ENCODE measurements around the gene TSPAN13.
A peak's percentile ranks its signal among the peaks of the same experiment; 100 is the strongest.

Gene TSPAN13

GRCh38 chr7:16753102-16753931 is at the start of gene TSPAN13:
Gene TSPAN13, plus strand, starts transcription at chr7:16753755. Its CDS starts 213 bp downstream, at chr7:16753968.
- DNase-seq (ENCODE audit: low spot score), result peak; percentile 78

DNA sequence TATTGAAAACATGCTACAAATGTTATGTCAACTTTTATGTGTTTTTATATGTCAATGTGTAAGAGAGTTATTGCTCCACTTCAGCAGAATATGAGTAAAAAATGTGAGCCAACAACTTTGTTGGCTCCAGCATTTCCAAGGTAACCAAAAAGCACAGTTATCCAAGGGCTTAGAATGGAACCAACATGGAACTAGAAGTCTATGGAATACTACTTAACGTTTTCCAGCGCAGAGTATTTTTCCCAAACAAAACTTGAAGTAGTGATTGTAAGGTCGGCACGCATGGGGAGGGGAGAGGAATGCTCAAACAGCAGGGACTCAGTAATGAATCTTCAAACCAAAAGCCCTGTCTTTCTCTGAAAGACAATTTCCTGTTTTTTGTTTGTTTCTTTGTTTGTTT is 45.0 kb upstream of the TSPAN13 start:
- DNase-seq (ENCODE audit: low spot score), result no peak

DNA sequence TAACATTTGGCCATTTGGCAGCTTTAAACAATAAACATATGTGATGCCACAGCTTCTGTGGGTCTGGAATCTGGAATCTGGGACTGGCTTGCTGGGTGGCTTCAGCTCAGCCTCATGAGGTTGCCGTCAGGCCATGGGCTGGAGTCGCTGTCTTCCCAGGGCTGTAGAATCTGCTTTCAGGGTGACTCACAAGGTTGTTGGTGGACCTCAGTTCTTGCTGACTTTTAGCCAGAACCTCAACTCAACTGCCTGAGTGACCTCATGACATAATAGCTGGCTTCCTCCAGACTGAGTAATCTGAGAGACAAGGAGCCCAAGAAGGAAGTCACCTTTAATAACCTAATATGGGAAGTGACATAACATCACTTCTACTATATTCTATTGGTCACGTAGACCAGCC is 44.6 kb upstream of the TSPAN13 start:
- no peak for DNase-seq (ENCODE audit: low spot score)

- no peak for DNase-seq (ENCODE audit: low spot score)
Observed at GRCh38 chr7:16710651-16711050, 42.9 kb upstream of the TSPAN13 start.

DNA sequence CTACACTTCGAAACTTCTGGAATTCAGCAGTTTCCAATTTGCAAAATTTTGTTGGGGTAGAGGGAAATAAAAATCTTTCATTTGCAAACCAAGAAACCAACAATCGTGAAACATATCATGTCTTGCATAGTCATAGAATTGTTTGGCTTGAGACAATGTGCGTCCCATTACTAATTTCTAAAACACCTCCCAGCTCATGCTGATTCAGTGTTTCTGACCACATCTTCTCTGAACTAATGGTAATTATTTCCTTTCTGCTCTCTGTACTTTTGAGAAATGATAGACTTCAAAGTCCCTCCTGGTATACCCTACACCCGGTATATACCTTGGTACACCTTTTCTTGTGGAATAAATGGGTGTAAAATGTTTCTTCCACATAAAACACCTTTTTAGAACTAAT is 41.8 kb upstream of the TSPAN13 start:
- no peak for DNase-seq (ENCODE audit: low spot score)

- no peak for DNase-seq (ENCODE audit: low spot score)
Observed at GRCh38 chr7:16712916-16713315, 40.6 kb upstream of the TSPAN13 start.

DNA sequence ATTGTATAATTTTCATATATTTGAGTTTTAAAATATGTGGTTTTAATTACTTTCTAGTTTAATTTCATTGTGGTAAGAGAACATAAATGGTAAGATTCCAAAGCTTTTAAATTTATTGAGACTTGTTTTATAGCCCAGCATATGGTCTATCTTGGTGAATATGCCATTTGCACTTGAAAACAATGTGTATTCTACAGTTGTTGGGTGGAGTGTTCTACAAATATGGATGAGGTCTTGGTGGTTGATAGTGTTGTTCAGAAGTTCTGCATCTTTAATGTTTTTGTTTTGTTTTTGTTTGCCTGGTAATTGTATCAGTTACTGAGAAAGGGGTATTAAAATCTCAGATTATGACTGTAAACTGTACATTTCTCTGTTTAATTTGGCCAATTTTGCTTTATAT is 37.6 kb upstream of the TSPAN13 start:
- DNase-seq (ENCODE audit: low spot score), result no peak

GRCh38 chr7:16718111-16718656 is 35.4 kb upstream of the TSPAN13 start:
- DNase-seq (ENCODE audit: low spot score), result no peak

DNA sequence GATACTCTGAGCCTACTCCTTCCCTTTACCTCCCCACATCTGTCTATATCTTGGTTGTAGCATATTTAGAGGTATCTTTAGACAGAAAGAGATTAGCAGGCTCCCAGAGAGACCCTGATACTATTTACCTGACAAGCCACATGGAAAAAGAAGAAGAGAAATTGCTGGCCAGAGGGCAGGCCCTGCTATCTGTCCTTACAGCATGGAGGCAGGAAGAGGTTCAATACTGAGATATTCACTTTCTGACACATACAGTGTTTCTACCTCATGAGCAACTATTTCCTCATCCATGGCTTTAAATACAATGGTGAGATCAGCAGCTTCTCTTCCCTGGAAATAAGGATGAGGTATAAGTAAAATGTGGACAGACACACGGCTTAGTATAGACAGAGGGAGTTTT is 33.9 kb upstream of the TSPAN13 start:
- no peak for DNase-seq (ENCODE audit: low spot score)

DNA sequence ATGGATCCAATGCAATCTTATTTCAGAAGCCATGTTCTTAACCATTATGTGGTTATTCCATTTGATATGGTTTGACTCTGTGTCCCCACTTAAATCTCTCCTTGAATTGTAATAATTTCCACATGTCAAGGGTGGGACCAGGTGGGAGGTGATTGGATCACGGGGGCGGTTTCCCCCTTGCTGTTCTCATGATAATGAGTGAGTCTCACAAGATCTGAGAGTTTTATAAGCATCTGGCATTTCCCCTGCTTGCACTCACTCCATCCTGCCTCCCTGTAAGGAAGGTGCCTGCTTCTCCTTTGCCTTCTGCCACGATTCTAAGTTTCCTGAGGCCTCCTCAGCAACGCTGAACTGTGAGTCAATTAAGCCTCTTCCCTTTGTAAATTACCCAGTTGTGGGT is 32.0 kb upstream of the TSPAN13 start:
- DNase-seq (ENCODE audit: low spot score), result no peak

DNA sequence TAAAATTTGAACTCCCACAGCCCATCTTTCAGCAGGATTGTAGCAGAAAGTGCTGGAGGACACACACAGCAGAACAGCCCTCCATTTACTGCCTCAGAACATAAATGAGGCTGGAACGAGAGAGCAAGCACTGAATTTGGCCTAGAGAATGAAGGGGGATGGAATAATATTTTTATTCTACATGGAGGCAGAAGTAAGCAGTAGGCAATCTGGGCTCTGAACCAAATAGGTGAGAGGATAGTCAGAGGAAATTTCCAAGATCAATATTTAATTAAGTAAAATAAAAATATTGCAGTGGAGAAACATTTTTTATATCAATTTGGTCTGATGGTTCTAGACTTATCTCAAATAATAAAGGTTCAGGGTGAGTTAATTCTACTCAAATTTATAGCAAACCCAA is 29.2 kb upstream of the TSPAN13 start:
- no peak for DNase-seq (ENCODE audit: low spot score)

DNA sequence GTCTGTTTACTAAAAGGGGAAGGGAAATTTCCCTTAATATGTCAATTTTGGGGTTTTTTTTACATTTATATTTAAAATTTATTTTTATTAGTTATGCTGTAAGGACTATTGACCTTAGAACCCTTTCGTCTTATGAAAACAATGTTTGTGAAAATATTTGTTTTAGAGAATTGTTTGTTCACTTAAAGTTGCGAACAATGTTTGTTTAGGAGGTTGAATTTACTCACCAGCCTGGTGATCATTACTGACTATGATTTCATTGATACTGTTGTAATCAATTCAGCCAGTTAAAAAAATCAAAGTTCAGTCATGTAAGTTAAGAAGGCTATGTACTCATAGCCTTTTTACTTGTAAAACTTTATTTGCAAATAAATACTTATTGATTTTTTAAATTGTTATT is 27.4 kb upstream of the TSPAN13 start:
- DNase-seq (ENCODE audit: low spot score), result no peak

- DNase-seq (ENCODE audit: low spot score), result no peak
Observed at GRCh38 chr7:16727736-16728135, 25.8 kb upstream of the TSPAN13 start.

DNA sequence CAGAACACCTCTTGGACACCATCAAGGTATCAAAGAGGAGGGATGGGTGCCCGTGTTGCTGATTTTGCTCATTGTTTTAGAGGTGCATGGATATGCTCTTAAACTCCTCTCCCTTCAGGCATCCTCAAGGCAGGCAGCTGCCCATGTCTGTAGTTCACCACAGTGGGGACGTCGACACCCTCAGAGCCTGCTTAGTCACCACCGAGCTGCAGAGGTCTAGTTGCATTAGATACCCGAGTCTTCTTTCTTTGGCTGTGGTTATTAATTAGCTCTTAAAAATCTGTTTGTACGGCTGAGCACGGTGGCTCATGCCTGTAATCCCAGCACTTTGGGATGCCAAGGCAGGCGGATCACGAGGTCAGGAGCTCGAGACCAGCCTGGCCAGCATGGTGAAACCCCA is 24.7 kb upstream of the TSPAN13 start:
- DNase-seq (ENCODE audit: low spot score), result no peak

DNA sequence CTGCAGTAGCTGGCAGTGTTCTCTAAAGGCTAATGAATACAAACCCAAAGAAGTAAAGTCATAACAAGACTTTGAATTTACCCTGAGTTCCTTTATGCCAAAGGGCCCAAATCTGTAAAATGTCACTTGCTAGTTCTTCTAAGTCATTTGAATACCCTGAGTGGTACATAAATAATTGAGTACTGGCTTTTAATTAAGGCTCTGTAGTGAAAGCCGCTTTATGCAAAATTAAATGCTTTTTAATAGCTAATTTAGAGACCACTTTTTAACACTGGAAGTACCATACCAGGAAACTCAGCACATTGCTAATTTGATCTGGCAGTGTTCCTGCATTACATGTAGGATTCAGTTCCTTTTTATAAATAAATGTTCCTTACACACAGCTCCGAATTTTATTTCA is 24.0 kb upstream of the TSPAN13 start:
- no peak for DNase-seq (ENCODE audit: low spot score)

DNA sequence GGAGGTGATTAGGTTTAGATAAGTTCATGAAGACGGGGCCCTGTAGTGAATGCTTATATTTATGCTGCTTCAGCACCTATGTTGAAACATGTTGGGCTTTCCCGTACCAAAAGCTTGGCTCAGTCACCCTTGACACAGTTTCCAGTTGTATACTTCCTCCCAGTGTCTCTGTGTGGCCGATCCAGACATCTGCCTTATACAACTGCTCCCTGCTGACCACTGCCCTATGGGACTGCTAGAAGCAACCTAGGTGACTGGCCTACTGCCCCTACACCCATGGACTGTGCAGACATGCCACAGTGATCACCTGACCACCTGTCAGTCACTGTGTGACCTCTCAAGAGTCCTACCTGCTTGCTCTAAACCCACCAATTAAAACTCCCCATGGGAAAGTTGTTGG is 22.6 kb upstream of the TSPAN13 start:
- DNase-seq (ENCODE audit: low spot score), result no peak

- DNase-seq (ENCODE audit: low spot score), result no peak
Observed at GRCh38 chr7:16732828-16733227, 20.7 kb upstream of the TSPAN13 start.

DNA sequence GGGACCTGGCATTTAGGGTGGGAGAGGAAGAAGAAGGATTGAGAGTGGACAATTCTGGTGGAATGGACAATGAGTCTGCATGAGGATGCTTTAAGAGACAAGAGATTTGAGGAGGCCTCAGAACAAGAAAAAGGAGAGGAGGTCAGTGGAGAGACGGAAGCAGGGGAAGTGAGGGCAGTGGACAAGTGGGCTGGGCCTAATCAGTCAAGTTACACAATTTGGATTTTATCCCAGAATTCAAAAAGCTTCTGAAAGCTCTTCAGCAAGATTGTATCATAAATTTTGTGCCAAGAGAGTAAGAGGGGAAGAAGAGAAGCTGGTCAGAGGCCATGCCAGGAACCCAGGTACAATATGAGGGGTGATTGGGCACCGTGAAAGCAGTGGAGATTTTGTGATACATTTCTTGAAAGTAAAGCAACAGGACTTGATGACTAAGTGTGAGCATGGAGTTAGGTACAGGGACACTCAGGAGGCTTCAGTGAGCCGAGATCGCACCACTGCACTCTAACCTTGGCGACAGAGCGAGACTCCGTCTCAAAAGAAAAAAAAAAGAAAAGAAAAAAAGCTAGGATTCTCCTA is 19.3 kb upstream of the TSPAN13 start:
- no peak for DNase-seq (ENCODE audit: low spot score)

DNA sequence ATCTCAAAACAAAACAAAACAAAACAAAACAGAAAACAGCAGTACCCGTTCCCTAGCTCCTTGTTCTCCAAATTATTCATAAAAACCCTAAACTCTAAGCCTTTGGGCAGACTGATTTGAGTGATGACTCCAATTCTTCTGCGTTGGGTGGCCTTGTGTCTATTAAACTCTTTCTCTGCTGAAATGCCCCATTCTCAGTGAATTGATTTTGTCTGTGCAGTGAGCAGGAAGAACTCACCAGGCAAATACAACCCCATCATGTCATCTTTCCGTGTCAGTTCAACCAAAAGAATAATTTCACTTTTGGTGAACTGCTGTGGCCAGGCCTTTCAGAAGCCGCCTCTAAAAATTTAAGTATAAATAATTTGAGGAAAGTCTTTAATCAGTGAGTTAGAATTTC is 18.5 kb upstream of the TSPAN13 start:
- DNase-seq (ENCODE audit: low spot score), result no peak

DNA sequence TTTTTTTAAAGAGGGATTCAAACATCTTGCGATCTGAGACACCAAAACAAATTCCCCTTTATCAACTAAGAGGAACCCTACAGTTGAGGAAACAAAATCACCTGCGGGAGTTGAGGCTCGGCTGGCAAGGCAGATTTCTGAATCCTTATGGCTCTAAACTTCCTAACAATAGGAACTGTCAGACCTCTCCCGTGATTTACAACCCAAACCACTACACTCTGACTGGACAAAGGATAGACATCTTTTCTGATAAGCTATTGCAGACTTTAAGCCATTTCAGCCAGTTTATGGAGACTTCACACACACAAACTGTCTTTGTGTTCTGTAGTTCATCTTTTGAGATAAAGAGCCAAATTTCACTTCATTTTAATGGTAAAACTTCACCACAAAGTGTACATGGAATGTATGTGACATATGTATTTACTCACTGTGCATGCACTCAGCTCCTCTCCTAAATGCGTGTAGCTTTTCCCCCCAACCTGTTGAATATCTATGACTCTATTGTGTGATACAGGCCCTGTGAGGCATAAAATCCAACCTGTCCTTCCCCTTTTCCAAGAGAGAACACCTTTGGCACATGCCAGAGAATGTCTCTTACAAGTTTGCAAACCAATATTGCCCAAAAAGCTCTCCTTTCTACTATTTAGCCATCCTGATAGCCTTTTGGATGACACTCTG is 15.4 kb upstream of the TSPAN13 start:
- no peak for DNase-seq (ENCODE audit: low spot score)

GRCh38 chr7:16739863-16740622 is 13.5 kb upstream of the TSPAN13 start:
- peak; percentile 82 for DNase-seq (ENCODE audit: low spot score)

- DNase-seq (ENCODE audit: low spot score), result no peak
Observed at GRCh38 chr7:16740623-16740953, 13.0 kb upstream of the TSPAN13 start.
